ENCODE data around the gene GEMIN4. TPM values are rescaled to one million over a fixed set of nuclear protein-coding genes. Genes with fewer than 3 reads are reported as not detected.

The GEMIN4 gene
- total and polyA plus RNA-seq, 9 donors, result 9.8 to 19.6 (median 14.8) TPM

Other genes starting within 250 kb of the GEMIN4 start
- 9.1 TPM for gene VPS53, start 37.4 kb downstream of the GEMIN4 start, total RNA-seq
- 10 to 100 TPM; 15.5 to 23.7 (median 19.1) TPM for gene VPS53, start 37.4 kb downstream of the GEMIN4 start, polyA plus RNA-seq (ENCODE audit: insufficient read depth in 1 of 8, insufficient read length in 8 of 8, low replicate concordance in 1 of 8)
- gene TLCD3A, start 19.7 kb downstream of the GEMIN4 start, total RNA-seq, result 9.5 TPM
- gene TLCD3A, start 19.7 kb downstream of the GEMIN4 start, polyA plus RNA-seq (ENCODE audit: insufficient read depth in 1 of 8, insufficient read length in 8 of 8, low replicate concordance in 1 of 8), result 10 to 100 TPM; 13.6 to 25.4 (median 15.7) TPM
- gene GLOD4, start 30.0 kb upstream of the GEMIN4 start, total RNA-seq, result 46.8 TPM
- gene GLOD4, start 30.0 kb upstream of the GEMIN4 start, polyA plus RNA-seq (ENCODE audit: insufficient read depth in 1 of 8, insufficient read length in 8 of 8, low replicate concordance in 1 of 8), result 10 to 100 TPM; 63.9 to 79.4 (median 71.6) TPM
- gene MRM3, start 30.1 kb upstream of the GEMIN4 start, total RNA-seq, result 14.0 TPM
- gene MRM3, start 30.1 kb upstream of the GEMIN4 start, polyA plus RNA-seq (ENCODE audit: insufficient read depth in 1 of 8, insufficient read length in 8 of 8, low replicate concordance in 1 of 8), result 10 to 100 TPM; 12.8 to 16.4 (median 14.3) TPM
- 36.8 TPM for gene NXN, start 227.5 kb upstream of the GEMIN4 start, total RNA-seq
- gene NXN, start 227.5 kb upstream of the GEMIN4 start, polyA plus RNA-seq (ENCODE audit: insufficient read depth in 1 of 8, insufficient read length in 8 of 8, low replicate concordance in 1 of 8), result 10 to 100 TPM; 48.7 to 58.9 (median 55.3) TPM
- gene TIMM22, start 244.9 kb upstream of the GEMIN4 start, total RNA-seq, result 17.8 TPM
- gene TIMM22, start 244.9 kb upstream of the GEMIN4 start, polyA plus RNA-seq (ENCODE audit: insufficient read depth in 1 of 8, insufficient read length in 8 of 8, low replicate concordance in 1 of 8), result 10 to 100 TPM; 14.9 to 17.6 (median 16.1) TPM

Measured in muscle of leg (tissue), 9 donors.